NT2/D1 (cell line): ENCODE measurements around the gene XYLT1.

Experiments used
- DNase-seq: peaks from one replicate; pipeline ENCODE4 v3.0.0-alpha.2; 2011; ENCODE audit warnings: low read depth, low spot score
- H3K27me3 ChIP-seq: 2 replicates; pipeline ENCODE4 v1.6.0; 2011; ENCODE audit warnings: mild to moderate bottlenecking; ENCODE audit not compliant: insufficient read length, insufficient read depth
- H3K36me3 ChIP-seq: 2 replicates; pipeline ENCODE4 v1.6.1; 2011; ENCODE audit warnings: mild to moderate bottlenecking, low read length, mixed read lengths; ENCODE audit not compliant: insufficient read depth, insufficient read length
- H3K4me1 ChIP-seq: 2 replicates; pipeline ENCODE4 v1.5.1; 2011; ENCODE audit not compliant: insufficient read depth, insufficient read length
- H3K4me3 ChIP-seq: 2 replicates; pipeline ENCODE4 v1.5.1; 2011; ENCODE audit warnings: low read depth; ENCODE audit not compliant: insufficient read length
- H3K9ac ChIP-seq: 2 replicates; pipeline ENCODE4 v1.6.0; 2011; ENCODE audit warnings: low read depth; ENCODE audit not compliant: insufficient read length
- H3K9me3 ChIP-seq: 2 replicates; pipeline ENCODE4 v1.5.1; 2011; ENCODE audit warnings: mild to moderate bottlenecking, low read length; ENCODE audit not compliant: insufficient read depth
- SUZ12 ChIP-seq: IDR thresholded peaks from 2 replicates; pipeline ENCODE4 v1.6.1; 2011; ENCODE audit not compliant: insufficient read length, insufficient read depth; ENCODE audit errors: extremely low read depth
- YY1 ChIP-seq: IDR thresholded peaks from 2 replicates; pipeline ENCODE4 v1.6.1; 2011; ENCODE audit not compliant: insufficient read length, insufficient read depth
- ZNF274 ChIP-seq: IDR thresholded peaks from 2 replicates; pipeline ENCODE4 v1.6.1; 2011; ENCODE audit warnings: mild to moderate bottlenecking, low read depth, low read length

XYLT1 gene

DNA sequence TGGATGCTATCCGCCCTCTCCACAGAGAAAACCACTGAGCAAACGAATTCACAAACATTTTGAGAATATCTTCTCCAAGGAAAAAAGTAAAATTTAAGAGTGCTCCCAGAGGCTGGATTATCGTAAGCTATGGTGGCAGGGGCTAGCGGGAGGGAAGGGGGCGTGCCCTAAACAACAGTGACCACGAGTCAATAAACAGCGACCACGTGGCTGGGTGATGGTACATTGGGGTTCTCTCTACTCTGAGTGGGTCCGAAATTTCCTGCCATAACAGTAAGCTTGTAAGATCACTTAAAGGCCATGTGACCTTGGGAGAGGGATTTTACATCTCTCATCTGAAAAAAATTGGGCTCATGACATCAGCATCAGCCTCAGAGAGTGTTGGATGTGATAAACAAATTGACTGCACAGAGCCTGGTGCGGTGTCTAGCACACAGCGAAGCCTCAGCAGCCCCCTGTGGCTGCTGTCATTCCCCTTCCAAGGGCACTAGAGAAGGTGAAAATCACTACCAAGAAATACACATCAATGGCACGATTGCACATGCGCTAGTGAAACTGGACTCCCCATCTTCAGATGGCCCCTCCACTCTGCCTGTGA, 213.2 kb downstream of the XYLT1 start:
- Histone ChIP-seq H3K4me1 (no peaks in the 10 kb centered on the region), H3K9ac (no peak overlapping the region), H3K36me3 (peaks cover 4% of the 10 kb centered on the region), H3K9me3 (no peaks in the 10 kb centered on the region), H3K4me3 (no peak overlapping the region), H3K27me3 (no peaks in the 10 kb centered on the region)
- no peak for DNase-seq
- TF ChIP-seq SUZ12, result no peak
- no peak for TF ChIP-seq YY1
- no peak for TF ChIP-seq ZNF274

DNA sequence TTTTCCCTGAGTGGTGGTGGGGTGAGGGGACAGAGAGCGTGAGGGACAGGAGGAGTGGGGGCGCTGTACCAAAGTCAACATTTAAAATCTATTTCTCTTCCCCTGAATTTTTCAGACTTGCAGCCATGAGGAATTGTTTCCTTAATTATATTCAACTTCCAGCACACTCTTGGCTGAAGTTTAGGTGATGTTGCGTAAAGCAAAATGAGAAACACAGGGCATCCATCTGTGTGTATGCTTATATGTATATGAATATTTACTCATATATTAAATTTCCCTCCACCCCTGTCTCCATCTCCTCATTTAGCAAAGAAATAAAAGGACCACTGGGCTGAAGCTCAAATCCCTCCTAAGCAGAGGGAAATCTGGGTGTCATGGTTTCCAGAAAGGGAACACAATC, 218.1 kb downstream of the XYLT1 start:
- Histone ChIP-seq H3K4me3 (no peak overlapping the region), H3K36me3 (no peaks in the 10 kb centered on the region), H3K4me1 (no peaks in the 10 kb centered on the region), H3K27me3 (no peaks in the 10 kb centered on the region), H3K9me3 (no peaks in the 10 kb centered on the region), H3K9ac (no peak overlapping the region)
- no peak for DNase-seq
- TF ChIP-seq SUZ12 (no peak), YY1 (no peak), ZNF274 (no peak)

DNA sequence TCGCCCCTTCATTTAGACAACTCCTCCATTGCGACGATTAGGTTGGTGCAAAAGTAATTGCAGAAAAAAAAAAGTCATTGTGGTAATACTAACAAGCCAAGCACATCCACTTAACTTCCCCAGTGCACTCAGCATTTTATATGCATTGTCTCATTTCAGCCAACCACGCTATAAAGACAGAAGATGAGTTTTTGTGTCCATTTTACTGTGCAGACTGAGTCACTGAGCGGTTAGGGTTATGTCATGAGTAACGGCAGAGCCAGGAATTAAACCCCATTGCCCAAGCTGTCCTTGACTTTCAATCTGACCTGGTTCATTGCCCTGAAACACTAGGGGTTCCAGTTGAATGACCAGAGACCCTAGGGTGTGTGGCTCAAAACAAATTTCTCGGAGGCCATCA, 218.7 kb downstream of the XYLT1 start:
- H3K9ac ChIP-seq, result no peak overlapping the region

DNA sequence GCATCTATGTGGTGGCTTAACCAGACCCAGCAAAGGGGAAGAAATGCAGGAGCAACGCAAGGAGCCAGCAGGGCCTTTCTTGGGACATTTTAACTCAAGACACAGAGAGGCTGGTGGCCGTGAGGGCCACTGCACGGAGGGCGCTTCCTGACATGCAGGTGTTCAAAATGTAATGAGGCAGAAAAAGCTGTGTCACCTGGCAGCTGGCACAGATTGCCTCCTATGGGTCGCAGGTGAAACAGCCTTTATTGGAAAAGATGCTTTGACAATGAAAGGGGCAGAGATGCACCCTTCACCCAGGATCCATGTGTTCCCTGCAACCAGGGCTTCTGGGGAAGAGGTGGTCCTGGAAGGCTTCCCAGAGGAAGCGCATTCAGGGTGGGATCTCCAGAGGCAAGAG, 219.3 kb downstream of the XYLT1 start:
- no peak for DNase-seq

More for the DNA sequence above, 218.7 kb downstream of the XYLT1 start:
- no peak for TF ChIP-seq ZNF274
- TF ChIP-seq YY1, result no peak
- TF ChIP-seq SUZ12, result no peak
- no peaks in the 10 kb centered on the region for H3K9me3 ChIP-seq
- no peak overlapping the region for H3K4me3 ChIP-seq
- H3K27me3 ChIP-seq, result no peaks in the 10 kb centered on the region
- no peaks in the 10 kb centered on the region for H3K4me1 ChIP-seq
- DNase-seq, result no peak
- H3K36me3 ChIP-seq, result no peaks in the 10 kb centered on the region

DNA sequence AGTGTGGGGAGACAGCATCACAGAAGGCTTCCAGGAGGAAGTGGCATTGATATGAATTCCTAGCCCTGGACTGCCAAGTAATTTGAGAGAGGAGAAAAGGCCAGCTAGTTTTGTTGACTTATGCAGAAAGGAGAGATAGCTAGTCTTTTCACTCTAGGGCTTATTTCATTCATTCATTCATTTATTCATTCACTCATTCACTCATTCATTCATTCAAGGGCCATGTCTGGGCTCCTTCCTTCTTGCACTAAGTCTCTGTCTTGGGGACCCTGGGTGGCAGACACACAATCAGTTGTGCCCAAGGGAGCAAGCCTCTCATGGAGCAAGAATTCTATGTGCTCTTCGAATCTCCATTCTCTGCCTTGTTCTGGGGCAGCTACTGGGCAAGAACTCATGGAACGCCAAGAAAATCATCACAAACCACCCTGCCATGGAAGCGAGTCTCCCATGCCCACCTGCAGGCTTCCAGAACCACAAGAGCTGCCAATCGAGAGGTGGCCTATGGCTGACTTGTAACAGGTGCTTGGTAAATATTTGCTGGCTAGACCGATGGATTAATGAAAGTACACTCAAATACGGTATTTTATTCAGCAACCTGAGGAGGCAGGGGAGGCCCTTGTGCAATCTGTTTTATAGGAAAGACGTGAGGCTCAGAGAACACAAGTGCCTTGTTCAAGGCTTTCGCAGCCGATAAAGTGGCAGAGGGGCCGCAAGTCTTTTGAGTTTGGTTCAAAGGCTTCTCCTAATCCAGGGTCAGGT, 223.6 kb downstream of the XYLT1 start:
- TF ChIP-seq SUZ12 (no peak), YY1 (no peak), ZNF274 (no peak)
- Histone ChIP-seq H3K4me3 (no peak overlapping the region), H3K9ac (peak overlapping the region; percentile 3), H3K36me3 (no peaks in the 10 kb centered on the region), H3K4me1 (no peaks in the 10 kb centered on the region), H3K27me3 (no peaks in the 10 kb centered on the region), H3K9me3 (no peaks in the 10 kb centered on the region)
- DNase-seq, result no peak

More for the DNA sequence above, 219.3 kb downstream of the XYLT1 start:
- H3K4me1 ChIP-seq, result no peaks in the 10 kb centered on the region
- no peak overlapping the region for H3K9ac ChIP-seq
- TF ChIP-seq SUZ12, result no peak
- no peak for TF ChIP-seq YY1
- no peak for TF ChIP-seq ZNF274
- H3K9me3 ChIP-seq, result no peaks in the 10 kb centered on the region
- no peaks in the 10 kb centered on the region for H3K27me3 ChIP-seq
- no peaks in the 10 kb centered on the region for H3K36me3 ChIP-seq
- no peak overlapping the region for H3K4me3 ChIP-seq

DNA sequence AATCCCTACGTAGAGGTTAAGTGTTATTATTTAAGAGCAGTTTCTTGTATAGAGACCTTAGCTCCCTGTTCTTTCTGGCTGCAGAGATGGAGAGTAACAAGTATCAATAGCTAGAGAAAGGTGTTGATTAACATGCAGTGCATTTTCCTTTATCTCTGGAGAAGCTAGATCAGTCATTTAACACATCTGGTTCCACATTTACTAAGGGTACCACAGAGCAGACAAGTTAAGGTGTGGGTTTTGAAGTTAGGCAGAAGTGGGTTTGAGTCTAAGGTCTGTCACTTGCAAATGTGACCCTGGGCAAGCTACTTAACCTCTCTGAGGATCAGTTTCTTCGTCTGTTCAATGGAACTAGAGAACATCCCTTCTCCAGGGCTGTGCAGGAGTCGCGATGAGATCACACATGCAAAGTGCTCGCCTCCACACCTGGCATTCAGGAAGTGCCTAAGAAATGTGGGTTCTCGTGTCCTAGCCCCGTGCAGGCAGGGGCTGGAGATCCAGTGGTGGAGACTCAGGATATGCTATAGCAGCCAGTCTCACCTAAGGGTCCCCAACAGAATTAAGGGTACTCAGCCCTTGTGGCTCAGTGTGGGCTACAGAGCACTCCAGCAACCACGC, 224.4 kb downstream of the XYLT1 start:
- H3K4me3 ChIP-seq, result no peak overlapping the region
- no peak for DNase-seq
- H3K9me3 ChIP-seq, result no peaks in the 10 kb centered on the region
- TF ChIP-seq YY1 (no peak), ZNF274 (no peak), SUZ12 (no peak)
- H3K9ac ChIP-seq, result peak overlapping the region; percentile 3
- H3K4me1 ChIP-seq, result no peaks in the 10 kb centered on the region
- no peaks in the 10 kb centered on the region for H3K27me3 ChIP-seq
- H3K36me3 ChIP-seq, result no peaks in the 10 kb centered on the region

DNA sequence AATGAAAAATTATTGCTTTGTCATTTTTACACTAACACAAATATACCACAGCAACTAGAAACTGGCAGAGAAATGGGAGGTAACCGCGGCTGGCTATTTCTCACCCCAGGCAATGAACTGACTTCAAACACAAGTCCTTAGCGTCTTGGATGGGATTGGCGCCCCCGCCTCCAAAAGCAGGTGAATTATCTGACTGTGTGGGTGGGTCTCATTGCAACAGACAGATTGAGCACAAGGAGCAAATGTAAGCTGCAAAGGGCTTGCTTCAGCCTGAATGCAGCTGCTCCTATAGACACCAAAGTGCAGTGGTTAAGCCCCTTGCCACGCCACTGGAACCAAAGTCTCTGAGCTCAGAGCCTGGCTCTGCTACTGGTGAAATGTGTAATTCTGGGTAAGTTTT, 225.0 kb downstream of the XYLT1 start:
- no peak for DNase-seq
- TF ChIP-seq ZNF274 (no peak), YY1 (no peak), SUZ12 (no peak)
- no peak overlapping the region for H3K9ac ChIP-seq
- H3K9me3 ChIP-seq, result no peaks in the 10 kb centered on the region
- H3K4me1 ChIP-seq, result no peaks in the 10 kb centered on the region
- no peak overlapping the region for H3K4me3 ChIP-seq
- no peaks in the 10 kb centered on the region for H3K27me3 ChIP-seq
- H3K36me3 ChIP-seq, result no peaks in the 10 kb centered on the region
